WTC11 (cell line): ENCODE data around the gene STK31. TPM values are rescaled to one million over a fixed set of nuclear protein-coding genes. Genes with fewer than 3 reads are reported as not detected.

ENCODE experiments used
- ATAC-seq: fragments of 200-7000 bp; cut with Tn5 transposase; 2 replicates; pipeline ENCODE4 v1.10.0; 2021; ENCODE audit warnings: mild to moderate bottlenecking, moderate library complexity
- CTCF ChIA-PET: fragments of 300-600 bp; sonication (Branson Sonifier 250); formaldehyde crosslinking; loops from one replicate; lab custom pipeline; 2021; ENCODE audit warnings: antibody characterized with exemption; lab: Charles Lee
- POLR2A ChIA-PET: fragments of 350-600 bp; sonication (Branson Sonifier 250); formaldehyde crosslinking; loops from one replicate; lab custom pipeline; 2021; ENCODE audit warnings: antibody characterized with exemption; lab: Charles Lee
- DNase-seq: peaks from one replicate; pipeline ENCODE4 v3.0.0; 2021; ENCODE audit warnings: low spot score
- H3K27ac Mint-ChIP-seq: 2 replicates; pipeline ENCODE4 v1.8.0; 2021; ENCODE audit warnings: mixed read lengths
- H3K27me3 Mint-ChIP-seq: 2 replicates; pipeline ENCODE4 v1.8.0; 2021; ENCODE audit warnings: low read depth, mild to moderate bottlenecking, moderate library complexity, mixed read lengths
- H3K36me3 Mint-ChIP-seq: 2 replicates; pipeline ENCODE4 v1.8.0; 2021; ENCODE audit warnings: mixed read lengths
- H3K4me1 Mint-ChIP-seq: 2 replicates; pipeline ENCODE4 v1.8.0; 2022; ENCODE audit warnings: mixed read lengths
- H3K4me3 Mint-ChIP-seq: 2 replicates; pipeline ENCODE4 v1.8.0; 2021; ENCODE audit warnings: mild to moderate bottlenecking, moderate library complexity, mixed read lengths
- H3K9me3 Mint-ChIP-seq: 2 replicates; pipeline ENCODE4 v1.8.0; 2021; ENCODE audit warnings: mixed read lengths
- CREM ChIP-seq: sonication (generic); formaldehyde crosslinking; IDR thresholded peaks from 2 replicates; pipeline ENCODE4 v1.8.1; 2022; ENCODE audit warnings: mild to moderate bottlenecking, missing genetic modification reagents, moderate library complexity
- GRHL2 ChIP-seq: fragments of 250-450 bp; sonication (Bioruptor Pico); IDR thresholded peaks from 2 replicates; pipeline ENCODE4 v1.8.0; 2022; ENCODE audit warnings: mild to moderate bottlenecking, moderate library complexity; ENCODE audit not compliant: insufficient replicate concordance, severe bottlenecking
- IRF2 ChIP-seq: sonication (generic); formaldehyde crosslinking; IDR thresholded peaks from 2 replicates; pipeline ENCODE4 v1.8.0; 2022; ENCODE audit warnings: low read depth, missing genetic modification reagents, borderline replicate concordance
- OVOL2 ChIP-seq: fragments of 250-450 bp; sonication (Bioruptor Pico); IDR thresholded peaks from 2 replicates; pipeline ENCODE4 v1.9.0; 2021; ENCODE audit warnings: mild to moderate bottlenecking, borderline replicate concordance
- SOX15 ChIP-seq: fragments of 250-450 bp; sonication (Bioruptor Pico); IDR thresholded peaks from 2 replicates; pipeline ENCODE4 v1.9.0; 2021; ENCODE audit warnings: mild to moderate bottlenecking
- ZBTB21 ChIP-seq: sonication (generic); formaldehyde crosslinking; IDR thresholded peaks from 2 replicates; pipeline ENCODE4 v1.8.1; 2023; ENCODE audit warnings: mild to moderate bottlenecking, missing genetic modification reagents, borderline replicate concordance
- ZNF219 ChIP-seq: sonication (generic); formaldehyde crosslinking; IDR thresholded peaks from 2 replicates; pipeline ENCODE4 v1.8.0; 2023; ENCODE audit warnings: missing genetic modification reagents, mild to moderate bottlenecking, borderline replicate concordance
- total RNA-seq: library from RNA; stranded (reverse); gene quantifications from 3 replicates; pipeline ENCODE4 v1.2.3, GENCODE V29; 2021
- TF ChIP-seq, protein P1 (sequence below): fragments of 250-450 bp; sonication (Bioruptor Pico); IDR thresholded peaks from 2 replicates; pipeline ENCODE4 v1.9.0; 2021; ENCODE audit warnings: mild to moderate bottlenecking, borderline replicate concordance
- TF ChIP-seq, protein P2 (sequence below): sonication (generic); formaldehyde crosslinking; IDR thresholded peaks from 2 replicates; pipeline ENCODE4 v1.8.0; 2022; ENCODE audit warnings: missing genetic modification reagents
- TF ChIP-seq, protein P3 (sequence below): sonication (generic); formaldehyde crosslinking; IDR thresholded peaks from 2 replicates; pipeline ENCODE4 v1.8.0; 2022; ENCODE audit warnings: mild to moderate bottlenecking, missing genetic modification reagents
- TF ChIP-seq, protein P4 (sequence below): sonication (generic); formaldehyde crosslinking; IDR thresholded peaks from 2 replicates; pipeline ENCODE4 v1.8.1; 2023; ENCODE audit warnings: mild to moderate bottlenecking, missing genetic modification reagents
- TF ChIP-seq, protein P5 (sequence below): fragments of 250-450 bp; sonication (Bioruptor Pico); IDR thresholded peaks from 2 replicates; pipeline ENCODE4 v1.9.0; 2021; ENCODE audit warnings: mild to moderate bottlenecking
- TF ChIP-seq, protein P6 (sequence below): sonication (generic); formaldehyde crosslinking; IDR thresholded peaks from 2 replicates; pipeline ENCODE4 v1.8.0; 2022; ENCODE audit warnings: mild to moderate bottlenecking, missing genetic modification reagents
- TF ChIP-seq, protein P7 (sequence below): sonication (generic); formaldehyde crosslinking; IDR thresholded peaks from 2 replicates; pipeline ENCODE4 v1.8.1; 2023; ENCODE audit warnings: mild to moderate bottlenecking, missing genetic modification reagents, moderate library complexity
- TF ChIP-seq, protein P8 (sequence below): fragments of 250-450 bp; sonication (Bioruptor Pico); IDR thresholded peaks from 2 replicates; pipeline ENCODE4 v1.8.0; 2021; ENCODE audit warnings: mild to moderate bottlenecking
- TF ChIP-seq, protein P9 (sequence below): sonication (generic); formaldehyde crosslinking; IDR thresholded peaks from 2 replicates; pipeline ENCODE4 v1.8.1; 2022; ENCODE audit warnings: mild to moderate bottlenecking, missing genetic modification reagents, moderate library complexity, borderline replicate concordance

Gene STK31
- total RNA-seq, 1 experiment from 2014 or later: 0.42 TPM

DNA sequence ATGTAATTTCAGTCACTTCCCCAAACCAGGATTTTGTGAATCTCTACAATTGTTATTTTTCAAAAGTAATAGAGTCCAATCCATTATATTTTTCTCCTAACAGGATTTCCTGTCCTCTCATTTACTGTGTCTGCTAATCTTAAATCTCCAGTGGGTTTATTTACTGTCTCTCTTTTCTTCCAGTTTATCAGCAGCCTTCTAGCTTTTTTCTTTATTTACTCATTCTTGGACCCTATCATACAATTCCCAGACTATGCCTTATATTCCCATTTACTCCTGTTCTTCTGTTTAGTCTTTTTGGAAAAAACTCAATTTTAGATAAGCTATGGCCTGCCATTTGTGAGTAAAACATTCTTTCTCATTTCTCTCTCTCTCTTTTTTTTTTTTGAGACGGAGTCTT is 94.7 kb downstream of the STK31 start:
- no peak overlapping the region for H3K4me3 Mint-ChIP-seq
- no peak for ATAC-seq
- peaks cover 11% of the 10 kb centered on the region for H3K9me3 Mint-ChIP-seq

DNA sequence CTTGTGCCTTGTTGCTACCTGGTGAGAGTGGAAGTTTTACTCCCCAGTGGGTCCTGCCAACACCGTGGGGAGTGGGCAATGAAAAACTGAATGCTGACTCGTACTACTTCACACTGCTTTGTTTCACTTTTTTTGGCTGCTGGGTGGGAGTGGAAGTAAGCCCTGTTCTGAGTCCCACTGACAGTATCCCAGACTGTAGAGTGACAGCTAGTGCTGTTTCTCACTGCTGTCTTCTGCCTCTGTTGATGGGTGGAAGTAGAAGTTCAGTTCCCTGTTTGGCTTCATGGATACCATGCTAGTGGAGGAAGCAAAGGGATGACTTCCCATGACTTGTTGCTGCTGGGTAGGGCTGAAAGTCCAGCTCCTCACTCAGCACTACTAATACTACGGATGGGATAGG is 98.4 kb downstream of the STK31 start:
- Mint-ChIP-seq H3K9me3 (peaks cover 31% of the 10 kb centered on the region), H3K27me3 (no peaks in the 10 kb centered on the region; the same call in 1 of the 2 replicates), H3K4me1 (no peaks in the 10 kb centered on the region), H3K36me3 (peaks cover 11% of the 10 kb centered on the region), H3K27ac (no peak overlapping the region), H3K4me3 (no peak overlapping the region)
- ATAC-seq: no peak
- CTCF ChIA-PET: no interaction called here
- DNase-seq: no peak
- POLR2A ChIA-PET: no interaction called here
- TF ChIP-seq, protein P1, sequence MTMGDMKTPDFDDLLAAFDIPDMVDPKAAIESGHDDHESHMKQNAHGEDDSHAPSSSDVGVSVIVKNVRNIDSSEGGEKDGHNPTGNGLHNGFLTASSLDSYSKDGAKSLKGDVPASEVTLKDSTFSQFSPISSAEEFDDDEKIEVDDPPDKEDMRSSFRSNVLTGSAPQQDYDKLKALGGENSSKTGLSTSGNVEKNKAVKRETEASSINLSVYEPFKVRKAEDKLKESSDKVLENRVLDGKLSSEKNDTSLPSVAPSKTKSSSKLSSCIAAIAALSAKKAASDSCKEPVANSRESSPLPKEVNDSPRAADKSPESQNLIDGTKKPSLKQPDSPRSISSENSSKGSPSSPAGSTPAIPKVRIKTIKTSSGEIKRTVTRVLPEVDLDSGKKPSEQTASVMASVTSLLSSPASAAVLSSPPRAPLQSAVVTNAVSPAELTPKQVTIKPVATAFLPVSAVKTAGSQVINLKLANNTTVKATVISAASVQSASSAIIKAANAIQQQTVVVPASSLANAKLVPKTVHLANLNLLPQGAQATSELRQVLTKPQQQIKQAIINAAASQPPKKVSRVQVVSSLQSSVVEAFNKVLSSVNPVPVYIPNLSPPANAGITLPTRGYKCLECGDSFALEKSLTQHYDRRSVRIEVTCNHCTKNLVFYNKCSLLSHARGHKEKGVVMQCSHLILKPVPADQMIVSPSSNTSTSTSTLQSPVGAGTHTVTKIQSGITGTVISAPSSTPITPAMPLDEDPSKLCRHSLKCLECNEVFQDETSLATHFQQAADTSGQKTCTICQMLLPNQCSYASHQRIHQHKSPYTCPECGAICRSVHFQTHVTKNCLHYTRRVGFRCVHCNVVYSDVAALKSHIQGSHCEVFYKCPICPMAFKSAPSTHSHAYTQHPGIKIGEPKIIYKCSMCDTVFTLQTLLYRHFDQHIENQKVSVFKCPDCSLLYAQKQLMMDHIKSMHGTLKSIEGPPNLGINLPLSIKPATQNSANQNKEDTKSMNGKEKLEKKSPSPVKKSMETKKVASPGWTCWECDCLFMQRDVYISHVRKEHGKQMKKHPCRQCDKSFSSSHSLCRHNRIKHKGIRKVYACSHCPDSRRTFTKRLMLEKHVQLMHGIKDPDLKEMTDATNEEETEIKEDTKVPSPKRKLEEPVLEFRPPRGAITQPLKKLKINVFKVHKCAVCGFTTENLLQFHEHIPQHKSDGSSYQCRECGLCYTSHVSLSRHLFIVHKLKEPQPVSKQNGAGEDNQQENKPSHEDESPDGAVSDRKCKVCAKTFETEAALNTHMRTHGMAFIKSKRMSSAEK (CRISPR knock-in tag): no peak
- TF ChIP-seq, protein P2, sequence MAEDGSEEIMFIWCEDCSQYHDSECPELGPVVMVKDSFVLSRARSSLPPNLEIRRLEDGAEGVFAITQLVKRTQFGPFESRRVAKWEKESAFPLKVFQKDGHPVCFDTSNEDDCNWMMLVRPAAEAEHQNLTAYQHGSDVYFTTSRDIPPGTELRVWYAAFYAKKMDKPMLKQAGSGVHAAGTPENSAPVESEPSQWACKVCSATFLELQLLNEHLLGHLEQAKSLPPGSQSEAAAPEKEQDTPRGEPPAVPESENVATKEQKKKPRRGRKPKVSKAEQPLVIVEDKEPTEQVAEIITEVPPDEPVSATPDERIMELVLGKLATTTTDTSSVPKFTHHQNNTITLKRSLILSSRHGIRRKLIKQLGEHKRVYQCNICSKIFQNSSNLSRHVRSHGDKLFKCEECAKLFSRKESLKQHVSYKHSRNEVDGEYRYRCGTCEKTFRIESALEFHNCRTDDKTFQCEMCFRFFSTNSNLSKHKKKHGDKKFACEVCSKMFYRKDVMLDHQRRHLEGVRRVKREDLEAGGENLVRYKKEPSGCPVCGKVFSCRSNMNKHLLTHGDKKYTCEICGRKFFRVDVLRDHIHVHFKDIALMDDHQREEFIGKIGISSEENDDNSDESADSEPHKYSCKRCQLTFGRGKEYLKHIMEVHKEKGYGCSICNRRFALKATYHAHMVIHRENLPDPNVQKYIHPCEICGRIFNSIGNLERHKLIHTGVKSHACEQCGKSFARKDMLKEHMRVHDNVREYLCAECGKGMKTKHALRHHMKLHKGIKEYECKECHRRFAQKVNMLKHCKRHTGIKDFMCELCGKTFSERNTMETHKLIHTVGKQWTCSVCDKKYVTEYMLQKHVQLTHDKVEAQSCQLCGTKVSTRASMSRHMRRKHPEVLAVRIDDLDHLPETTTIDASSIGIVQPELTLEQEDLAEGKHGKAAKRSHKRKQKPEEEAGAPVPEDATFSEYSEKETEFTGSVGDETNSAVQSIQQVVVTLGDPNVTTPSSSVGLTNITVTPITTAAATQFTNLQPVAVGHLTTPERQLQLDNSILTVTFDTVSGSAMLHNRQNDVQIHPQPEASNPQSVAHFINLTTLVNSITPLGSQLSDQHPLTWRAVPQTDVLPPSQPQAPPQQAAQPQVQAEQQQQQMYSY (CRISPR knock-in tag): no peak
- TF ChIP-seq CREM (CRISPR knock-in tag) (no peak), ZBTB21 (no peak), SOX15 (CRISPR knock-in tag) (no peak)
- TF ChIP-seq, protein P3, sequence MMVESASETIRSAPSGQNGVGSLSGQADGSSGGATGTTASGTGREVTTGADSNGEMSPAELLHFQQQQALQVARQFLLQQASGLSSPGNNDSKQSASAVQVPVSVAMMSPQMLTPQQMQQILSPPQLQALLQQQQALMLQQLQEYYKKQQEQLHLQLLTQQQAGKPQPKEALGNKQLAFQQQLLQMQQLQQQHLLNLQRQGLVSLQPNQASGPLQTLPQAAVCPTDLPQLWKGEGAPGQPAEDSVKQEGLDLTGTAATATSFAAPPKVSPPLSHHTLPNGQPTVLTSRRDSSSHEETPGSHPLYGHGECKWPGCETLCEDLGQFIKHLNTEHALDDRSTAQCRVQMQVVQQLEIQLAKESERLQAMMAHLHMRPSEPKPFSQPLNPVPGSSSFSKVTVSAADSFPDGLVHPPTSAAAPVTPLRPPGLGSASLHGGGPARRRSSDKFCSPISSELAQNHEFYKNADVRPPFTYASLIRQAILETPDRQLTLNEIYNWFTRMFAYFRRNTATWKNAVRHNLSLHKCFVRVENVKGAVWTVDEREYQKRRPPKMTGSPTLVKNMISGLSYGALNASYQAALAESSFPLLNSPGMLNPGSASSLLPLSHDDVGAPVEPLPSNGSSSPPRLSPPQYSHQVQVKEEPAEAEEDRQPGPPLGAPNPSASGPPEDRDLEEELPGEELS (CRISPR knock-in tag): no peak
- TF ChIP-seq, protein P4, sequence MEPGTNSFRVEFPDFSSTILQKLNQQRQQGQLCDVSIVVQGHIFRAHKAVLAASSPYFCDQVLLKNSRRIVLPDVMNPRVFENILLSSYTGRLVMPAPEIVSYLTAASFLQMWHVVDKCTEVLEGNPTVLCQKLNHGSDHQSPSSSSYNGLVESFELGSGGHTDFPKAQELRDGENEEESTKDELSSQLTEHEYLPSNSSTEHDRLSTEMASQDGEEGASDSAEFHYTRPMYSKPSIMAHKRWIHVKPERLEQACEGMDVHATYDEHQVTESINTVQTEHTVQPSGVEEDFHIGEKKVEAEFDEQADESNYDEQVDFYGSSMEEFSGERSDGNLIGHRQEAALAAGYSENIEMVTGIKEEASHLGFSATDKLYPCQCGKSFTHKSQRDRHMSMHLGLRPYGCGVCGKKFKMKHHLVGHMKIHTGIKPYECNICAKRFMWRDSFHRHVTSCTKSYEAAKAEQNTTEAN: no peak

More for the DNA sequence above, 94.7 kb downstream of the STK31 start:
- ChIA-PET POLR2A (no interaction called here), CTCF (no interaction called here)
- Mint-ChIP-seq H3K36me3 (0 out of 2 replicates have a peak, but pooled peaks cover 4% of the 10 kb centered on the region), H3K27me3 (peaks cover 13% of the 10 kb centered on the region; the same call in 1 of the 2 replicates), H3K4me1 (peaks cover 23% of the 10 kb centered on the region), H3K27ac (no peak overlapping the region)
- no peak for TF ChIP-seq CREM (CRISPR knock-in tag)
- TF ChIP-seq, protein P5, sequence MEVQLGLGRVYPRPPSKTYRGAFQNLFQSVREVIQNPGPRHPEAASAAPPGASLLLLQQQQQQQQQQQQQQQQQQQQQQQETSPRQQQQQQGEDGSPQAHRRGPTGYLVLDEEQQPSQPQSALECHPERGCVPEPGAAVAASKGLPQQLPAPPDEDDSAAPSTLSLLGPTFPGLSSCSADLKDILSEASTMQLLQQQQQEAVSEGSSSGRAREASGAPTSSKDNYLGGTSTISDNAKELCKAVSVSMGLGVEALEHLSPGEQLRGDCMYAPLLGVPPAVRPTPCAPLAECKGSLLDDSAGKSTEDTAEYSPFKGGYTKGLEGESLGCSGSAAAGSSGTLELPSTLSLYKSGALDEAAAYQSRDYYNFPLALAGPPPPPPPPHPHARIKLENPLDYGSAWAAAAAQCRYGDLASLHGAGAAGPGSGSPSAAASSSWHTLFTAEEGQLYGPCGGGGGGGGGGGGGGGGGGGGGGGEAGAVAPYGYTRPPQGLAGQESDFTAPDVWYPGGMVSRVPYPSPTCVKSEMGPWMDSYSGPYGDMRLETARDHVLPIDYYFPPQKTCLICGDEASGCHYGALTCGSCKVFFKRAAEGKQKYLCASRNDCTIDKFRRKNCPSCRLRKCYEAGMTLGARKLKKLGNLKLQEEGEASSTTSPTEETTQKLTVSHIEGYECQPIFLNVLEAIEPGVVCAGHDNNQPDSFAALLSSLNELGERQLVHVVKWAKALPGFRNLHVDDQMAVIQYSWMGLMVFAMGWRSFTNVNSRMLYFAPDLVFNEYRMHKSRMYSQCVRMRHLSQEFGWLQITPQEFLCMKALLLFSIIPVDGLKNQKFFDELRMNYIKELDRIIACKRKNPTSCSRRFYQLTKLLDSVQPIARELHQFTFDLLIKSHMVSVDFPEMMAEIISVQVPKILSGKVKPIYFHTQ (CRISPR knock-in tag): no peak
- TF ChIP-seq GRHL2 (CRISPR knock-in tag): no peak
- no peak for TF ChIP-seq OVOL2 (CRISPR knock-in tag)
- TF ChIP-seq, protein P6, sequence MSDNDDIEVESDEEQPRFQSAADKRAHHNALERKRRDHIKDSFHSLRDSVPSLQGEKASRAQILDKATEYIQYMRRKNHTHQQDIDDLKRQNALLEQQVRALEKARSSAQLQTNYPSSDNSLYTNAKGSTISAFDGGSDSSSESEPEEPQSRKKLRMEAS (CRISPR knock-in tag): no peak
- TF ChIP-seq, protein P7, sequence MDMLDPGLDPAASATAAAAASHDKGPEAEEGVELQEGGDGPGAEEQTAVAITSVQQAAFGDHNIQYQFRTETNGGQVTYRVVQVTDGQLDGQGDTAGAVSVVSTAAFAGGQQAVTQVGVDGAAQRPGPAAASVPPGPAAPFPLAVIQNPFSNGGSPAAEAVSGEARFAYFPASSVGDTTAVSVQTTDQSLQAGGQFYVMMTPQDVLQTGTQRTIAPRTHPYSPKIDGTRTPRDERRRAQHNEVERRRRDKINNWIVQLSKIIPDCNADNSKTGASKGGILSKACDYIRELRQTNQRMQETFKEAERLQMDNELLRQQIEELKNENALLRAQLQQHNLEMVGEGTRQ (CRISPR knock-in tag): no peak
- TF ChIP-seq, protein P8, sequence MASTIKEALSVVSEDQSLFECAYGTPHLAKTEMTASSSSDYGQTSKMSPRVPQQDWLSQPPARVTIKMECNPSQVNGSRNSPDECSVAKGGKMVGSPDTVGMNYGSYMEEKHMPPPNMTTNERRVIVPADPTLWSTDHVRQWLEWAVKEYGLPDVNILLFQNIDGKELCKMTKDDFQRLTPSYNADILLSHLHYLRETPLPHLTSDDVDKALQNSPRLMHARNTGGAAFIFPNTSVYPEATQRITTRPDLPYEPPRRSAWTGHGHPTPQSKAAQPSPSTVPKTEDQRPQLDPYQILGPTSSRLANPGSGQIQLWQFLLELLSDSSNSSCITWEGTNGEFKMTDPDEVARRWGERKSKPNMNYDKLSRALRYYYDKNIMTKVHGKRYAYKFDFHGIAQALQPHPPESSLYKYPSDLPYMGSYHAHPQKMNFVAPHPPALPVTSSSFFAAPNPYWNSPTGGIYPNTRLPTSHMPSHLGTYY: no peak
- no peak for TF ChIP-seq IRF2
- TF ChIP-seq, protein P9, sequence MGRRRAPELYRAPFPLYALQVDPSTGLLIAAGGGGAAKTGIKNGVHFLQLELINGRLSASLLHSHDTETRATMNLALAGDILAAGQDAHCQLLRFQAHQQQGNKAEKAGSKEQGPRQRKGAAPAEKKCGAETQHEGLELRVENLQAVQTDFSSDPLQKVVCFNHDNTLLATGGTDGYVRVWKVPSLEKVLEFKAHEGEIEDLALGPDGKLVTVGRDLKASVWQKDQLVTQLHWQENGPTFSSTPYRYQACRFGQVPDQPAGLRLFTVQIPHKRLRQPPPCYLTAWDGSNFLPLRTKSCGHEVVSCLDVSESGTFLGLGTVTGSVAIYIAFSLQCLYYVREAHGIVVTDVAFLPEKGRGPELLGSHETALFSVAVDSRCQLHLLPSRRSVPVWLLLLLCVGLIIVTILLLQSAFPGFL: no peak
- no peak for TF ChIP-seq ZNF219 (CRISPR knock-in tag)
- DNase-seq: no peak
